Breast epithelium (tissue), 4 donors: Measurements from ENCODE around the gene PLCB4. TPM values are rescaled to one million over a fixed set of nuclear protein-coding genes. Genes with fewer than 3 reads are reported as not detected.
A peak's percentile ranks its signal among the peaks of the same experiment; 100 is the strongest.

Source experiments
- DNase-seq, 2 donors: peaks; one replicate each; pipeline ENCODE4 v3.0.0-alpha.2; 2019; ENCODE audit warnings: low spot score in 2 of 2
- H3K27ac ChIP-seq, 2 donors: fragments of 200-600 bp; sonication (generic) in 1 of 2; one replicate each; pipeline ENCODE4 v1.5.1; 2016 to 2019; ENCODE audit warnings: mild to moderate bottlenecking in 1 of 2
- H3K27me3 ChIP-seq, 2 donors: fragments of 200-600 bp; sonication (generic) in 1 of 2; one replicate each; pipeline versions ENCODE4 v1.5.1 to v1.6.0; 2017 to 2019; ENCODE audit warnings: control low read depth in 1 of 2, mild to moderate bottlenecking in 1 of 2
- H3K36me3 ChIP-seq: fragments of 200-600 bp; one replicate; pipeline ENCODE4 v1.5.1; 2019
- H3K4me1 ChIP-seq, 2 donors: fragments of 200-600 bp; sonication (generic); one replicate each; pipeline ENCODE4 v1.5.1; 2016 to 2019; ENCODE audit warnings: control low read depth in 1 of 2
- H3K4me3 ChIP-seq, 3 donors: fragments of 200-600 bp; sonication (generic); 1 replicate in 2 of 3; 2 replicates in 1 of 3; pipeline ENCODE4 v1.5.1; 2016 to 2019; ENCODE audit warnings: mild to moderate bottlenecking in 3 of 3, moderate library complexity in 2 of 3
- H3K9me3 ChIP-seq, 2 donors: fragments of 200-600 bp; sonication (generic) in 1 of 2; one replicate each; pipeline ENCODE4 v1.5.1; 2016 to 2019; ENCODE audit warnings: control low read depth in 1 of 2
- POLR2A ChIP-seq: fragments of 450-650 bp; IDR thresholded peaks from one replicate; pipeline ENCODE4 v1.6.1; 2016; ENCODE audit warnings: antibody characterized with exemption, mild to moderate bottlenecking, moderate library complexity
- POLR2AphosphoS5 ChIP-seq, 3 donors: sonication (generic); formaldehyde crosslinking; IDR thresholded peaks; one replicate each; pipeline ENCODE4 v1.6.1; 2017; ENCODE audit warnings: antibody characterized with exemption in 3 of 3
- intact Hi-C: fragments of 100-400 bp; cut with DNase I; formaldehyde crosslinking; loops from one replicate; pipeline ENCODE4 v1.15.1; 2023; ENCODE audit warnings: low total_unique reads
- total RNA-seq, 3 donors: library from RNA; depleted of rRNA; stranded (reverse); fragments of >200 nt; gene quantifications; one replicate each; pipeline ENCODE4 v1.1.0, GENCODE V29; 2016
- TF ChIP-seq, protein P1 (sequence below), 3 donors: fragments of 450-650 bp; IDR thresholded peaks; one replicate each; pipeline ENCODE4 v1.5.1; 2016 to 2017; ENCODE audit warnings: antibody characterized with exemption in 3 of 3, mild to moderate bottlenecking in 3 of 3, moderate library complexity in 3 of 3

PLCB4 gene
- total RNA-seq, 3 donors from 2014 or later, result 9.4 to 17.7 (median 13.0) TPM

GRCh38 chr20:9110365-9110764 is 41.5 kb downstream of the PLCB4 start:
- Histone ChIP-seq H3K9me3 (no peaks in the 10 kb centered on the region), H3K36me3 (no peaks in the 10 kb centered on the region), H3K27me3 (no peaks in the 10 kb centered on the region), H3K27ac (peak overlapping the region in 1 of 2 donors; percentile 0), H3K4me1 (no peaks in the 10 kb centered on the region), H3K4me3 (no peak overlapping the region)
- intact Hi-C loops, result no loop called here
- no peak for DNase-seq
- TF ChIP-seq, protein P1, sequence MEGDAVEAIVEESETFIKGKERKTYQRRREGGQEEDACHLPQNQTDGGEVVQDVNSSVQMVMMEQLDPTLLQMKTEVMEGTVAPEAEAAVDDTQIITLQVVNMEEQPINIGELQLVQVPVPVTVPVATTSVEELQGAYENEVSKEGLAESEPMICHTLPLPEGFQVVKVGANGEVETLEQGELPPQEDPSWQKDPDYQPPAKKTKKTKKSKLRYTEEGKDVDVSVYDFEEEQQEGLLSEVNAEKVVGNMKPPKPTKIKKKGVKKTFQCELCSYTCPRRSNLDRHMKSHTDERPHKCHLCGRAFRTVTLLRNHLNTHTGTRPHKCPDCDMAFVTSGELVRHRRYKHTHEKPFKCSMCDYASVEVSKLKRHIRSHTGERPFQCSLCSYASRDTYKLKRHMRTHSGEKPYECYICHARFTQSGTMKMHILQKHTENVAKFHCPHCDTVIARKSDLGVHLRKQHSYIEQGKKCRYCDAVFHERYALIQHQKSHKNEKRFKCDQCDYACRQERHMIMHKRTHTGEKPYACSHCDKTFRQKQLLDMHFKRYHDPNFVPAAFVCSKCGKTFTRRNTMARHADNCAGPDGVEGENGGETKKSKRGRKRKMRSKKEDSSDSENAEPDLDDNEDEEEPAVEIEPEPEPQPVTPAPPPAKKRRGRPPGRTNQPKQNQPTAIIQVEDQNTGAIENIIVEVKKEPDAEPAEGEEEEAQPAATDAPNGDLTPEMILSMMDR (IDR thresholded peaks at IDR 0.05), result no peak
- no peak for TF ChIP-seq POLR2A
- no peak for TF ChIP-seq POLR2AphosphoS5 (IDR thresholded peaks at IDR 0.05)

GRCh38 chr20:9110916-9111432 is 42.1 kb downstream of the PLCB4 start:
- Histone ChIP-seq H3K27me3 (no peaks in the 10 kb centered on the region), H3K27ac (peak overlapping the region in 1 of 2 donors; percentile 0), H3K36me3 (no peaks in the 10 kb centered on the region), H3K4me1 (no peaks in the 10 kb centered on the region), H3K4me3 (no peak overlapping the region), H3K9me3 (no peaks in the 10 kb centered on the region)
- TF ChIP-seq POLR2AphosphoS5 (IDR thresholded peaks at IDR 0.05), result no peak
- TF ChIP-seq, protein P1 (IDR thresholded peaks at IDR 0.05), result no peak
- TF ChIP-seq POLR2A, result no peak
- no peak for DNase-seq
- intact Hi-C loops, result no loop called here

DNA sequence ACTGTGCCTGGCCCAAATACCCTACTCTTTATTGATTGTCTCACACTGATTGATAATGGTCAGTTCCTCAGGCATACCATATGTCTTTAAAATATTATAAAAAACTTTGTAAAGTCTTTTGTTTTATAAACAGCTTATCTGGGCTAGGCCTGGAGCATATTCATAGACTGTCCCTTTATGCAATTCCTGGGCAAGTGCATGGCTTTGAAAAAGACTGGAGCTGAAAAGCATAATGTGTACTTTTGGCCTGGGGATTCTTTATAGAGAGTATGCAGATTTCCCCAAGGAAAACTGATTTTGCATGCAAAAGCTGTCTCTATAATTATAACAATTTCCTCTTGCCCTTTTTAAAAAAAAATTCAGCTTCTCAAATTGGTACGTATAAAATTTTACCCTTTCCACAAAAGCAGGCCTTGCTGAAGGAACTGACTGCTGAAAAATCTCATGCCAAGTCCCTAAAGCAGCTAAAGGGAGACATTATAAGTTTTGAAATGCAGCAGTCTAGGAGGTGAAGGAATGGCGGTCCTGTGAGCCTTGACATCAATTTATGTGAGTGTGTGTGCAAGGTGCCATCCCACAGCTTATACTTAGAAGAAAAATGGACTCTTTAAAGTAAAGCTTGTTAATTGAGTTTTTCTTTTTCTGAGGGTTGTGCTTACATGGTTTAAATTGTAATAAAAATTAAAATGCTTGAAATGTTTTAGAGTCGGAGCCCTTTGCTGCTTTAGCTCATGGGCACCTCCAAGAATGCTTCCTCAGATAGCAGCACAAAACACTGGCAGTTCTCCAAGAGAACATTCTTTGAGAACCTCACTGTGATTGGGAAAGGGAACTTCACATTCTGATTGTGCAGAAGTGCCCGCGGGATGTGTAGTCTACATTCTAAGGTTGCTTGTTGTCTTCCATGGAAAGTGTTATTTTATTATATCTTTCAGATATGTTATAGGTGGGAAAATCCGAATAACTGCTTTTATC is 43.9 kb downstream of the PLCB4 start:
- TF ChIP-seq, protein P1 (IDR thresholded peaks at IDR 0.05), result no peak
- TF ChIP-seq POLR2A (no peak), POLR2AphosphoS5 (IDR thresholded peaks at IDR 0.05) (no peak)
- no peak for DNase-seq
- Histone ChIP-seq H3K27ac (no peak overlapping the region), H3K9me3 (no peaks in the 10 kb centered on the region), H3K4me1 (no peaks in the 10 kb centered on the region), H3K27me3 (no peaks in the 10 kb centered on the region), H3K36me3 (no peaks in the 10 kb centered on the region), H3K4me3 (no peak overlapping the region)
- intact Hi-C loops, result no loop called here

DNA sequence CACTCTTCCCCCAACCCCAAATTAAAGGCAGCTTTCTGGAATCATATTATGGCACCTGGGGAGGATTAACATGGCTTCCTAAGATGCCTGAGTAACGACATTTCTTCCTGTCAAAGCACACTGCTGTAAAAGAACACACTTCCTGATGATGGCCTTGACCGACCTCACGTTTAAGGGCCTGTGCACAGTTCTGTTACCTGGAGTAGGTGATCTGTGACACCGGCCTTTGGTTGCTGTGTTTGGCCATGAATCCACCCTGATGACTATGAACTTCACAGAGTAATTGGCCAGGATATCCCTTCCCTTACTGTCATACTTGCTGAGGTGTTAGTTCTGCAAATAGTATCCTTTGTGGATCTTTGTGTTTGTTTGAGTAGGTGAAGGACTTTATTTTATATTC is 45.8 kb downstream of the PLCB4 start:
- Histone ChIP-seq H3K4me1 (no peaks in the 10 kb centered on the region), H3K9me3 (no peaks in the 10 kb centered on the region), H3K36me3 (no peaks in the 10 kb centered on the region), H3K4me3 (no peak overlapping the region), H3K27me3 (no peaks in the 10 kb centered on the region), H3K27ac (no peak overlapping the region)
- no peak for DNase-seq
- TF ChIP-seq POLR2A, result no peak
- TF ChIP-seq, protein P1 (IDR thresholded peaks at IDR 0.05), result no peak
- intact Hi-C loops, result no loop called here

GRCh38 chr20:9117548-9117947 is 48.7 kb downstream of the PLCB4 start:
- Histone ChIP-seq H3K36me3 (no peaks in the 10 kb centered on the region), H3K4me1 (no peaks in the 10 kb centered on the region), H3K27me3 (no peaks in the 10 kb centered on the region), H3K4me3 (no peak overlapping the region), H3K27ac (no peak overlapping the region), H3K9me3 (no peaks in the 10 kb centered on the region)
- intact Hi-C loops, result no loop called here
- TF ChIP-seq POLR2AphosphoS5 (IDR thresholded peaks at IDR 0.05) (no peak), POLR2A (no peak)
- TF ChIP-seq, protein P1 (IDR thresholded peaks at IDR 0.05), result no peak
- no peak for DNase-seq
